ENCODE measurements around the gene RPUSD1. TPM values are rescaled to one million over a fixed set of nuclear protein-coding genes. Genes with fewer than 3 reads are reported as not detected.

Gene RPUSD1
- total and polyA plus RNA-seq, 2 donors = 16.9 to 20.9 TPM

DNA sequence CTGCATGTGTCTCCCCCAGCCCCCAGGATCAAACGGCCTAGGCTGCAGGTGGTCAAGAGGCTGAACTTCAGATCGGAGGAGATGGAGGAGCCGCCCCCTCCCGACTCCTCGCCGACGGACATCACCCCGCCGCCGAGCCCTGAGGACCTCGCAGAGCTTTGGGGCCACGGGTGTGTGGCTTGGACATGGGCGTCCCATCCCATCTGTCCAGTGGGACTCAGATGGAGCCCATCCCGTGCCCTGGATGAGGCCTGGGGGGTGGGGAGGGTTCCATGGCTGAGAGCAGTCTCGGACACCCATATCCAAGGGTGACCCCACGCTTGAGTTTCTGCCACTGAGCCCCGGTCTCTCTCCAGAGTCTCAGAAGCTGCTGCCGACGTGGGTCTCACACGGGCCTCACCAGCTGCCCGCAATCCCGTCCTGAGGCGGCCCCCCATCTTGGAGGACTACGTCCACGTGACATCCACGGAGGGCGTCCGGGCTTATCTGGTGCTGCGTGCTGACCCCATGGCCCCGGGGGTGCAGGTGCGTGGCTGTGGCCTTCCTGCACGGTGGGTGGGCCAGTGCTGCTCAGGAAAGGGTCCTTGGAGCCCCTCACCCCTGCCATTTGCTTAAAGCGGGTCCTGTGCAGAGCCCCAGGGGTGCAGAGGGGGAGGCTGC lies 1.1 kb upstream of the RPUSD1 start:
- no peak for DNase-seq (ENCODE audit: low read depth in 6 of 9, low spot score in 9 of 9)
- Histone ChIP-seq H3K27ac (ENCODE audit: low read depth in 1 of 2, low read length in 1 of 2) (no peak overlapping the region), H3K4me1 (ENCODE audit: control insufficient read depth in 2 of 2, insufficient read depth in 2 of 2, low read length in 2 of 2) (peaks cover 15 to 18% of the 10 kb centered on the region in 2 donors), H3K9me3 (ENCODE audit: control insufficient read depth in 2 of 2, insufficient read depth in 1 of 2, low read length in 1 of 2) (peaks cover 0 to 6% of the 10 kb centered on the region in 2 donors), H3K4me3 (ENCODE audit: low read length in 2 of 2) (peak overlapping the region; percentile 68 to 95), H3K36me3 (ENCODE audit: control insufficient read depth in 2 of 2, insufficient read depth in 2 of 2, low read length in 1 of 2) (peaks cover 33 to 55% of the 10 kb centered on the region in 2 donors), H3K27me3 (ENCODE audit: control insufficient read depth in 2 of 2, insufficient read depth in 1 of 2, low read length in 1 of 2) (no peaks in the 10 kb centered on the region)
- WGBS = 88% methylated on average over 33 of the region's 33 CpGs

- Histone ChIP-seq H3K9me3 (ENCODE audit: control insufficient read depth in 2 of 2, insufficient read depth in 1 of 2, low read length in 1 of 2) (peaks cover 0 to 6% of the 10 kb centered on the region in 2 donors), H3K27ac (ENCODE audit: low read depth in 1 of 2, low read length in 1 of 2) (peak within 1 kb of the TSS in 1 of 2 donors; percentile 74), H3K4me1 (ENCODE audit: control insufficient read depth in 2 of 2, insufficient read depth in 2 of 2, low read length in 2 of 2) (peaks cover 15 to 18% of the 10 kb centered on the region in 2 donors), H3K27me3 (ENCODE audit: control insufficient read depth in 2 of 2, insufficient read depth in 1 of 2, low read length in 1 of 2) (no peaks in the 10 kb centered on the region), H3K4me3 (ENCODE audit: low read length in 2 of 2) (peak within 1 kb of the TSS; percentile 76 to 95), H3K36me3 (ENCODE audit: control insufficient read depth in 2 of 2, insufficient read depth in 2 of 2, low read length in 1 of 2) (peaks cover 33 to 49% of the 10 kb centered on the region in 2 donors)
- peak; percentile 24 to 95 (median 87) for DNase-seq (ENCODE audit: low read depth in 6 of 9, low spot score in 9 of 9)
- WGBS = under 1% methylated on average over 96 of the region's 97 CpGs
Observed at GRCh38 chr16:788399-789126, 382 bp upstream of the RPUSD1 start, which contains the start of gene CHTF18. CHTF18 (plus strand) TSS chr16:788620; CDS start chr16:788685, 65 bp downstream.

DNA sequence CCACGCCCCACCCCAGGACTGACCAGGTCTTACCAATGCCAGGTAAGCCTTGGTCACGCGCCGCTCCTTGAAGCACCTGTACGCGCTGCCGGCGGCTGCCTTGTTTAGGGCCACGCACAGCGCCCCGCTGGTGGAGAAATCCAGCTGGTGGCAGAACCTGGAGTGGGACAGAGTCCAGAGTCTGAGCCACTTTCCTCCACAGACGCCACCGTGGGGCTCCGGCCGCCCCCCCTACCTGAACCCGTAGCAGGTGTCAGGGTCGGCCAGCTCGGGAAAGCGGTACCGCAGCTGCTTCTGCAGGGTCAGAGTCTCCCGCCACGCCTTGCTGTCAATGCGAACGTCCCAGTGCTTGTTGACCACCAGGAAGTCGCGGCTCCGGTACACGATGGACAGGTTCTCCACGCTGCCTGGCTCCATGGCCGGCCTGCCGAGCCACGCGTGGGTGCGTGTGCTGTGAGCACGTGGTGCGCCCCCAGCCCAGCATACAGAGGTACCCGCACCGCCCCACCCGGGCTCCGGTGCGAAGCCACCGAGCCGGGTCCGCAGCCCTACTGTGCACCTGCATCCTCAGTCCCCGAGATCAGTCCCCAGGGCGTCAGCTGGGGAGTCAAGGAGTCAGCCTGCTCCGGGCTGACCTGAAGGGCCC lies 737 bp downstream of the RPUSD1 start:
- DNase-seq (ENCODE audit: low read depth in 6 of 9, low spot score in 9 of 9) = no peak
- H3K27ac ChIP-seq (ENCODE audit: low read depth in 1 of 2, low read length in 1 of 2) = no peak overlapping the region
- H3K27me3 ChIP-seq (ENCODE audit: control insufficient read depth in 2 of 2, insufficient read depth in 1 of 2, low read length in 1 of 2) = peaks cover 0 to 3% of the 10 kb centered on the region in 2 donors
- H3K9me3 ChIP-seq (ENCODE audit: control insufficient read depth in 2 of 2, insufficient read depth in 1 of 2, low read length in 1 of 2) = peaks cover 0 to 6% of the 10 kb centered on the region in 2 donors
- H3K4me1 ChIP-seq (ENCODE audit: control insufficient read depth in 2 of 2, insufficient read depth in 2 of 2, low read length in 2 of 2) = peaks cover 15 to 18% of the 10 kb centered on the region in 2 donors
- peaks cover 28 to 38% of the 10 kb centered on the region in 2 donors for H3K36me3 ChIP-seq (ENCODE audit: control insufficient read depth in 2 of 2, insufficient read depth in 2 of 2, low read length in 1 of 2)
- H3K4me3 ChIP-seq (ENCODE audit: low read length in 2 of 2) = peak overlapping the region; percentile 76 to 95
- 51% methylated on average over 47 of the region's 47 CpGs for WGBS

GRCh38 chr16:785563-786535 lies 2.3 kb downstream of the RPUSD1 start:
- 75% methylated on average over 58 of the region's 58 CpGs for WGBS
- Histone ChIP-seq H3K27ac (ENCODE audit: low read depth in 1 of 2, low read length in 1 of 2) (no peak overlapping the region), H3K36me3 (ENCODE audit: control insufficient read depth in 2 of 2, insufficient read depth in 2 of 2, low read length in 1 of 2) (peaks cover 18 to 27% of the 10 kb centered on the region in 2 donors), H3K4me3 (ENCODE audit: low read length in 2 of 2) (no peak overlapping the region), H3K4me1 (ENCODE audit: control insufficient read depth in 2 of 2, insufficient read depth in 2 of 2, low read length in 2 of 2) (peaks cover 15 to 18% of the 10 kb centered on the region in 2 donors), H3K27me3 (ENCODE audit: control insufficient read depth in 2 of 2, insufficient read depth in 1 of 2, low read length in 1 of 2) (peaks cover 0 to 11% of the 10 kb centered on the region in 2 donors), H3K9me3 (ENCODE audit: control insufficient read depth in 2 of 2, insufficient read depth in 1 of 2, low read length in 1 of 2) (peaks cover 0 to 6% of the 10 kb centered on the region in 2 donors)
- peak in 4 of 9 donors; percentile 24 to 62 (median 52) for DNase-seq (ENCODE audit: low read depth in 6 of 9, low spot score in 9 of 9)

DNA sequence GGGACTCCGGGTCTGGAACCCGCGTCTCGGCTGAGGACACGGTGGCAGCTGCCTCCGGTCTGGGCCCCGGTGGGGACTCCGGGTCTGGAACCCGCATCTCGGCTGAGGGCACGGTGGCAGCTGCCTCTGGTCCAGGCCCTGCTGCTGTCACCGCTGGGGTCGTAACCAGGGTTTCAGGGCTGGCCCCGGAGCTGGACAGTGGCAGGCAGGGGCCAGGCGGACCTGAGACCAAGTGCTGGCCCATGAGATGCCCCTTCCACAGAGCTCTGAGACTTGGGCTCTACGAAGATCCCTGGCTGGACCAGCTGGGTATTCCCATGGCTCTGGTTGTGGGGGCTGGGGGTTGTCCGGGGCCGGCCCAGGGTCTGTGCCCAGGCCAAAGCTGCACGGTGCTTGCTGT lies 3.8 kb downstream of the RPUSD1 start:
- Histone ChIP-seq H3K27me3 (ENCODE audit: control insufficient read depth in 2 of 2, insufficient read depth in 1 of 2, low read length in 1 of 2) (peaks cover 0 to 13% of the 10 kb centered on the region in 2 donors), H3K4me1 (ENCODE audit: control insufficient read depth in 2 of 2, insufficient read depth in 2 of 2, low read length in 2 of 2) (peaks cover 13 to 14% of the 10 kb centered on the region in 2 donors), H3K4me3 (ENCODE audit: low read length in 2 of 2) (no peak overlapping the region), H3K27ac (ENCODE audit: low read depth in 1 of 2, low read length in 1 of 2) (no peak overlapping the region), H3K9me3 (ENCODE audit: control insufficient read depth in 2 of 2, insufficient read depth in 1 of 2, low read length in 1 of 2) (peaks cover 0 to 3% of the 10 kb centered on the region in 2 donors), H3K36me3 (ENCODE audit: control insufficient read depth in 2 of 2, insufficient read depth in 2 of 2, low read length in 1 of 2) (peaks cover 14 to 27% of the 10 kb centered on the region in 2 donors)
- 97% methylated on average over 19 of the region's 19 CpGs for WGBS
- DNase-seq (ENCODE audit: low read depth in 6 of 9, low spot score in 9 of 9) = no peak

DNA sequence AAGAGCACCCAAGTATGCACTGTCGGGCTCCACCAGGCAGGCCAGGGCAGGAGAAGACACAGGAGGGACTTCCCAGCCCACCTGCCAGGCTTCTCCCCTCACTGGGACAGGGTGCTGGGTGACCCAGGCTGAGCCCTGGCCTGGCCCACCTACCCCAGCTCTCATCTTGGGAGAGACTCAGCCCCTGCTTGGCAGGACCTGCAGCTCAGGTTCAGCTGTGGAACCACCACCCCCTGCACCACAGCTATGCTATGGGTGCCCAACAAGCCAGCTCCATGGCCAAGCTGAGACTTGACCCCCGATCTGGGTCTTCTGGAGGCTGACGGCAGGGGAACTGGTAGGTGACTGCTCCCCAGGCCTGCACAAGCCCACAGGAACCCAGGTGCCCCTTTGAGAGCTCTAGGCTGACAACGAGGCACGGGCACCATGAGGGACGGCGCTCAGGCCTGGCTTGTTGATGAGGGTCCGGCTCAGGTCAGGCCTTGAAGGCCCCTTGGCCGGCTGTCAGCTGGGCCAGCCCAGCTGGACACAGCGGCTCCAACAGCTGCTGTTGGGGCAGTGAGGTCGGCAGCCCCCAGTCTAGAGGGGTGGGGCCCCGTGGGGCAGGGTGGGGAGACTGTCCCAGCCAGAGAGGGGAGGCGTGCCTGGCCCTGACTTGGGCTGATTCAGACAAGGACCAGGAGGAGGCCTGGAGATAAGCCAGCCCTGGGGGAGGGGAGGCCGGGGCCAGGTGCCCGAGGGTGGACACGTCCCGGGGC lies 4.6 kb downstream of the RPUSD1 start:
- WGBS = 79% methylated on average over 17 of the region's 17 CpGs
- Histone ChIP-seq H3K27ac (ENCODE audit: low read depth in 1 of 2, low read length in 1 of 2) (no peak overlapping the region), H3K36me3 (ENCODE audit: control insufficient read depth in 2 of 2, insufficient read depth in 2 of 2, low read length in 1 of 2) (peaks cover 14 to 27% of the 10 kb centered on the region in 2 donors), H3K4me3 (ENCODE audit: low read length in 2 of 2) (no peak overlapping the region), H3K4me1 (ENCODE audit: control insufficient read depth in 2 of 2, insufficient read depth in 2 of 2, low read length in 2 of 2) (peaks cover 6 to 7% of the 10 kb centered on the region in 2 donors), H3K27me3 (ENCODE audit: control insufficient read depth in 2 of 2, insufficient read depth in 1 of 2, low read length in 1 of 2) (peaks cover 0 to 19% of the 10 kb centered on the region in 2 donors), H3K9me3 (ENCODE audit: control insufficient read depth in 2 of 2, insufficient read depth in 1 of 2, low read length in 1 of 2) (no peaks in the 10 kb centered on the region)
- DNase-seq (ENCODE audit: low read depth in 6 of 9, low spot score in 9 of 9) = no peak

- Histone ChIP-seq H3K36me3 (ENCODE audit: control insufficient read depth in 2 of 2, insufficient read depth in 2 of 2, low read length in 1 of 2) (peaks cover 14 to 27% of the 10 kb centered on the region in 2 donors), H3K4me1 (ENCODE audit: control insufficient read depth in 2 of 2, insufficient read depth in 2 of 2, low read length in 2 of 2) (peaks cover 6 to 7% of the 10 kb centered on the region in 2 donors), H3K4me3 (ENCODE audit: low read length in 2 of 2) (no peak overlapping the region), H3K27me3 (ENCODE audit: control insufficient read depth in 2 of 2, insufficient read depth in 1 of 2, low read length in 1 of 2) (peaks cover 0 to 26% of the 10 kb centered on the region in 2 donors), H3K9me3 (ENCODE audit: control insufficient read depth in 2 of 2, insufficient read depth in 1 of 2, low read length in 1 of 2) (no peaks in the 10 kb centered on the region), H3K27ac (ENCODE audit: low read depth in 1 of 2, low read length in 1 of 2) (no peak overlapping the region)
- DNase-seq (ENCODE audit: low read depth in 6 of 9, low spot score in 9 of 9) = no peak
- 83% methylated on average over 36 of the region's 36 CpGs for WGBS
Observed at GRCh38 chr16:782766-783403, 5.3 kb downstream of the RPUSD1 start.

All from thymus (tissue), 11 donors.